GM18858 (cell line): Measurements from ENCODE around the gene HCN4.
"Not testable (repeated sequence)": the region's sequence is repeated elsewhere in the genome, so short reads cannot be mapped to it uniquely, and the experiment has no call there.

Experiments
- ATAC-seq: cut with Tn5 transposase; IDR thresholded peaks from one replicate; pipeline ENCODE4 v1.9.1; 2021; ENCODE audit not compliant: unreplicated experiment

The HCN4 gene

GRCh38 chr15:73326157-73326556 is 42.6 kb downstream of the HCN4 start:
- no peak for ATAC-seq

GRCh38 chr15:73325191-73325861 is 43.4 kb downstream of the HCN4 start:
- ATAC-seq: no peak

GRCh38 chr15:73324496-73325170 is 44.1 kb downstream of the HCN4 start:
- ATAC-seq: no peak

- ATAC-seq: no peak
These were observed 44.8 kb downstream of the HCN4 start for GRCh38 chr15:73323956-73324355.

- no peak for ATAC-seq
These were observed 45.3 kb downstream of the HCN4 start for GRCh38 chr15:73323374-73323955.

GRCh38 chr15:73322665-73323373 is 45.9 kb downstream of the HCN4 start:
- ATAC-seq: no peak

GRCh38 chr15:73321496-73322450 is 47.0 kb downstream of the HCN4 start:
- no peak for ATAC-seq

- no peak for ATAC-seq
These were observed 48.1 kb downstream of the HCN4 start for GRCh38 chr15:73320619-73321180.

GRCh38 chr15:73319460-73320245 is 49.1 kb downstream of the HCN4 start:
- no peak for ATAC-seq

- ATAC-seq: no peak
These were observed 50.1 kb downstream of the HCN4 start for GRCh38 chr15:73318463-73319351.

GRCh38 chr15:73317651-73318462 is 50.9 kb downstream of the HCN4 start:
- no peak for ATAC-seq

GRCh38 chr15:73313861-73314260 is 54.9 kb downstream of the HCN4 start:
- ATAC-seq: no peak

- no peak for ATAC-seq
These were observed 60.5 kb downstream of the HCN4 start for GRCh38 chr15:73308305-73308704.

GRCh38 chr15:73305331-73306211 is 63.2 kb downstream of the HCN4 start:
- ATAC-seq: no peak

- no peak for ATAC-seq
These were observed 65.1 kb downstream of the HCN4 start for GRCh38 chr15:73303636-73304035.

- not testable (repeated sequence) for ATAC-seq
These were observed 68.5 kb downstream of the HCN4 start for GRCh38 chr15:73300286-73300685.
